H54 (cell line): Measurements from ENCODE around the gene PCARE.

Experiments used
- DNase-seq: peaks from one replicate; pipeline ENCODE4 v3.0.0; 2011; ENCODE audit warnings: low spot score, mixed read lengths; ENCODE audit not compliant: insufficient read length
- FAIRE-seq: peaks from 3 replicates; lab custom pipeline; 2011; peaks lifted over from hg19 to GRCh38; lab: Jason Lieb, UNC
- POLR2A ChIP-seq: IDR thresholded peaks from 2 replicates; pipeline ENCODE4 v1.6.1; 2011; ENCODE audit warnings: low read depth, mild to moderate bottlenecking, low read length

Gene PCARE

GRCh38 chr2:29050591-29050990, 23.7 kb downstream of the PCARE start:
- no peak for FAIRE-seq
- no peak for TF ChIP-seq POLR2A
- no peak for DNase-seq

- DNase-seq (no peak), FAIRE-seq (no peak)
- no peak for TF ChIP-seq POLR2A
Measured at GRCh38 chr2:29047083-29047845, 27.1 kb downstream of the PCARE start.

DNA sequence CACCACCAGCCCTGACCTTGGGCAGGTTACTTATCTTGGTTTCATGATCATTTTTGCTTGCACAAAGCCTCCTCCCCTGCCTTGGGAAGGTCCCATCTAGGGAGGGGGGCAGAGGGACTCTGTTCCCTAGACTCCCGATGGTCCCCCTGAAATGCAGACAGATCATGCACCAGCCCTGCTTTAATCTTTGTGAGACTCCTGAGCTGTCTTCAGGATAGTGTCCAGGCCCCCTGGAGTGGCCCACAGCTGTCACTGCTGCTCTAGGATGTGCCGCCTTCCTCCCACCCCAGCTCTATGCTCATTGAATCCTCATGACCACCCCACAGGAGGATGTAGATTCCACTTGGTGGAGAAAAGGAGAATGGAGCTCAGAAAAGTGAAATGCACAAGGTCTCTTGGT, 28.0 kb downstream of the PCARE start:
- FAIRE-seq (no peak), DNase-seq (no peak)
- no peak for TF ChIP-seq POLR2A

DNA sequence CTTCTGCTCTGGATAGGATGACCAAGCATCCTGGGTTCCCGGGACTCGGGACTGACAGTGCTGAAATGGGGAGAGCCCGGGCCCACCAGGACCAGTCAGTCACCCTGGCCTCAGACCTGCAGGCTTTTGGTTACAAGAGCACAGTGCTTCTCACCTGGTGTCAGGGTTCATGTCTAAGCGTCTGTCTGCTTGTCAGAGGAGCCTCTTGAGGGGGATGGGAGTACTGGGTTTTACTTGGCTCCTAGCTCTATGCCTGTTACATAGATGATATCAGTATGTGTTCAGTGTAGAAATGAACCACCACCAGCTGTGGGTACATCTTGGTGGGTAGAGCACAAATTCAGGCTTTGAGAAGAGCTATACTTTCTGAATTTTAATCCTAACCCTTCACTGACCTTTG, 29.9 kb downstream of the PCARE start:
- FAIRE-seq: no peak
- no peak for TF ChIP-seq POLR2A
- no peak for DNase-seq

DNA sequence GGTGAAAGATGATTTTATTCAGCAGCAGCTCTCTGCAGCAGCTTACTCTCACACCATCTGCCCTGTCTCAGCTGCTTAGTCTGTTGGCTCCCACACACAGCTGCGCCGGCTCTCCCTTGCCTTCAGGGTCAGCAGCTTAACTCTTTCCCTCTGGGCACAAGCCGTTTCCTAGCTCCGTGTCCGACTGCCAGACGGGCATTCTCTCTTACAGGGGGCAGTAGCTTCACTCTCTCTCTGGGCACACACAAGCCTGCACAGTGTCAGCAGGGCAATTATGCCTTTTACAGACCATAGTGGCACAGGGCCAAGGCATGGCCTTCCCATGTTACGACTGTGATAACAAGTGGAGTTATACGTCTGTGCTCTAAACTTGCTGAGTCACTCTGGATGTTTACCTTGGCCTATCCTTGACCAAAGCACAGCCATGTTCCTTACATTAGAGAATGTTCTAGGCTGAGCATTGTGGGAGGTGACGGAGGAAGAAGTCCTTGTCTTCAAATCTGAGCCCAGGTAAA, 31.7 kb downstream of the PCARE start:
- DNase-seq (no peak), FAIRE-seq (no peak)
- no peak for TF ChIP-seq POLR2A

DNA sequence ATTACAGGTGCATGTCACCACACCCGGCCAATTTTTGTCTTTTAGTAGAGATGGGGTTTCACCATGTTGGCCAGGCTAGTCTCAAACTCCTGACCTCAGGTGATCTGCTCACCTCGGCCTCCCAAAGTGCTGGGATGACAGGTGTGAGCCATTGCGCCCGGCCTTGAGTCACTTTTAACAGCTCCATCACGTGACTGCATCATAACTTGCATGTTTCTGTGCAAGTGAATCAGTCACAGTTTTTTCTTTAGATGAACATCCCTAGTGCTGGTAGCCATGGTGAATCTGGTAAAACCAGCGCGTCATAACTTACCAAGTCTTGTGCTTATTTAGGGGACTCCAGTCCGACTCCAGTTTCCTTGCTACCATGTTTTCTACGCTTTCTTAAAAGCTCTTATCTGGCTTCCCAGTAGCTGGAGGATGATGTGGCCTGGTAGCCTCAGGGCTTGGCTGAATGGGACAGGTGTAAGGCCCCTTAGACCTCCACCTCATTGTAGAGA, 33.1 kb downstream of the PCARE start:
- DNase-seq (no peak), FAIRE-seq (no peak)
- TF ChIP-seq POLR2A: no peak

GRCh38 chr2:29040552-29040951, 33.8 kb downstream of the PCARE start:
- FAIRE-seq (no peak), DNase-seq (no peak)
- TF ChIP-seq POLR2A: no peak

- DNase-seq: no peak
- no peak for FAIRE-seq
- no peak for TF ChIP-seq POLR2A
Measured at GRCh38 chr2:29039718-29040480, 34.4 kb downstream of the PCARE start.

GRCh38 chr2:29035016-29035745, 39.1 kb downstream of the PCARE start:
- no peak for FAIRE-seq
- DNase-seq: no peak
- TF ChIP-seq POLR2A: no peak

GRCh38 chr2:29033656-29034055, 40.7 kb downstream of the PCARE start:
- DNase-seq: no peak
- no peak for TF ChIP-seq POLR2A
- no peak for FAIRE-seq

- no peak for TF ChIP-seq POLR2A
- FAIRE-seq (no peak), DNase-seq (peak; percentile 58)
Measured at GRCh38 chr2:29033172-29033571, 41.2 kb downstream of the PCARE start.

DNA sequence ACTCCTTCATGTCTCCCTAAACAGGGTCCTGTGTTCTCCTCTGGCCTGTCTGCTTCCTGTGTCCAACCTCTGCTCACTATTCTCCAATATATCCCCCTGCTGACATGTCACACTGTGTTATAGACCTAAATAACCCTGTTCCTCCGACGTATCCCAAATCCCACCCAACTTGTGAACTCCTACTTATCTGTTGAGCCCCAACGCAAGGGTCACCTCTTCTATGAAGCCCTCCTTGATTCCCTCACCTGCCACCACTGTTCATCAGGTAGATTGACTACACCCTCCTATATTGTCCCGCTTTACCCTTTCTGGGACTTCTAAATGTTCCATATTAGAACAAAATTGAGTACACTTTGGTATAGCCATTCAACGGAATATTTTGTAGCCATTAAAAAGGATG, 42.1 kb downstream of the PCARE start:
- DNase-seq (no peak), FAIRE-seq (no peak)
- TF ChIP-seq POLR2A: no peak

- FAIRE-seq: no peak
- DNase-seq: no peak
- no peak for TF ChIP-seq POLR2A
Measured at GRCh38 chr2:29031046-29031445, 43.3 kb downstream of the PCARE start.

GRCh38 chr2:29025711-29026110, 48.6 kb downstream of the PCARE start:
- DNase-seq (no peak), FAIRE-seq (no peak)
- TF ChIP-seq POLR2A: no peak
